GM12878 (cell line): Measurements from ENCODE around the gene EMP1. TPM values are rescaled to one million over a fixed set of nuclear protein-coding genes. Genes with fewer than 3 reads are reported as not detected.

Source experiments
- CHD2 ChIP-seq: IDR thresholded peaks from 2 replicates; pipeline ENCODE4 v1.6.1; 2011; ENCODE audit warnings: low read depth, low read length, improper control_type of control experiment, borderline replicate concordance
- ETV6 ChIP-seq, 2 experiments: fragments of 450-650 bp in 1 of 2; IDR thresholded peaks in 1 of 2; conservative IDR thresholded peaks in 1 of 2; 2 replicates each; pipeline ENCODE4 v1.6.1; 2014; ENCODE audit warnings: antibody characterized with exemption in 1 of 2, borderline replicate concordance in 1 of 2, low read depth in 1 of 2, mild to moderate bottlenecking in 1 of 2, moderate library complexity in 1 of 2
- GABPA ChIP-seq: IDR thresholded peaks from 2 replicates; pipeline ENCODE4 v1.6.1; 2014; ENCODE audit warnings: antibody characterized with exemption, low read depth, mild to moderate bottlenecking, inconsistent platforms
- PML ChIP-seq: IDR thresholded peaks from 2 replicates; pipeline ENCODE4 v1.6.1; 2012; ENCODE audit warnings: low read length, inconsistent platforms
- POU2F2 ChIP-seq: IDR thresholded peaks from 3 replicates; pipeline ENCODE4 v1.6.1; 2011; ENCODE audit warnings: low read depth, mild to moderate bottlenecking, low read length, borderline replicate concordance
- RFX5 ChIP-seq: IDR thresholded peaks from 2 replicates; pipeline ENCODE4 v1.6.1; 2011; ENCODE audit warnings: low read depth, low read length, improper control_type of control experiment
- RUNX3 ChIP-seq: IDR thresholded peaks from 2 replicates; pipeline ENCODE4 v1.6.1; 2012; ENCODE audit warnings: low read length, inconsistent platforms
- SMAD1 ChIP-seq: fragments of 450-650 bp; IDR thresholded peaks from 2 replicates; pipeline ENCODE4 v1.6.1; 2018; ENCODE audit warnings: mild to moderate bottlenecking, low read depth; ENCODE audit not compliant: partially characterized antibody
- SMC3 ChIP-seq: IDR thresholded peaks from 2 replicates; pipeline ENCODE4 v1.6.1; 2011; ENCODE audit warnings: low read length, improper control_type of control experiment, borderline replicate concordance
- SUZ12 ChIP-seq: fragments of 200-600 bp; sonication (generic); IDR thresholded peaks from one replicate; pipeline ENCODE4 v1.6.1; 2018; ENCODE audit warnings: antibody characterized with exemption, mild to moderate bottlenecking; ENCODE audit not compliant: unreplicated experiment
- ZBED1 ChIP-seq: IDR thresholded peaks from 2 replicates; pipeline ENCODE4 v1.6.1; 2016; ENCODE audit warnings: borderline replicate concordance
- ZSCAN29 ChIP-seq: fragments of 450-650 bp; IDR thresholded peaks from 2 replicates; pipeline ENCODE4 v1.6.1; 2017; ENCODE audit warnings: mild to moderate bottlenecking, moderate library complexity
- polyA plus RNA-seq, 11 experiments: library from polyadenylated mRNA; depleted of rRNA in 4 of 11; unstranded in 6 of 11; stranded (reverse) in 5 of 11; fragments of >200 nt; fragmentation: Nextera tagmentation in 4 of 11; fragmentation: Illumina TruSeq in 1 of 11; extraction: Ambion mirVana in 4 of 11; extraction: Trizol in 1 of 11; gene quantifications; 1 replicate in 1 of 11; 2 replicates in 10 of 11; pipeline versions ENCODE4 v1.2.1 to v1.2.3, GENCODE V29; 2011 to 2016; ENCODE audit warnings: inconsistent platforms in 2 of 11, missing spikeins in 2 of 11, low read depth in 1 of 11
- total RNA-seq, 4 experiments: library from RNA; depleted of rRNA in 3 of 4; stranded (reverse); fragments of >200 nt in 3 of 4; fragmentation: Illumina TruSeq in 1 of 4; extraction: Trizol in 1 of 4; gene quantifications; 2 replicates each; pipeline versions ENCODE4 v1.2.1 to v1.2.3, GENCODE V29; 2013 to 2021
- TF ChIP-seq, protein P1 (sequence below): fragments of 450-650 bp; formaldehyde crosslinking; IDR thresholded peaks from 2 replicates; pipeline ENCODE4 v1.4.0; 2020; ENCODE audit warnings: mild to moderate bottlenecking, moderate library complexity
- TF ChIP-seq, protein P2 (sequence below): fragments of 450-650 bp; IDR thresholded peaks from 2 replicates; pipeline ENCODE4 v1.6.1; 2017; ENCODE audit warnings: mild to moderate bottlenecking, moderate library complexity
- TF ChIP-seq, protein P3 (sequence below): fragments of 150-350 bp; IDR thresholded peaks from 2 replicates; pipeline ENCODE4 v1.6.1; 2014; ENCODE audit warnings: mild to moderate bottlenecking, low read depth, low read length
- TF ChIP-seq, protein P4 (sequence below): fragments of 450-650 bp; formaldehyde crosslinking; IDR thresholded peaks from 2 replicates; pipeline ENCODE4 v1.5.0; 2022; ENCODE audit warnings: mild to moderate bottlenecking, missing genetic modification characterization

The EMP1 gene
- total and polyA plus RNA-seq, 10 of the 15 experiments (the other 5 are each of a cell fraction or from before 2014, with no cell fraction given) = 0.09 to 0.90 (median 0.25) TPM; not detected in 1

DNA sequence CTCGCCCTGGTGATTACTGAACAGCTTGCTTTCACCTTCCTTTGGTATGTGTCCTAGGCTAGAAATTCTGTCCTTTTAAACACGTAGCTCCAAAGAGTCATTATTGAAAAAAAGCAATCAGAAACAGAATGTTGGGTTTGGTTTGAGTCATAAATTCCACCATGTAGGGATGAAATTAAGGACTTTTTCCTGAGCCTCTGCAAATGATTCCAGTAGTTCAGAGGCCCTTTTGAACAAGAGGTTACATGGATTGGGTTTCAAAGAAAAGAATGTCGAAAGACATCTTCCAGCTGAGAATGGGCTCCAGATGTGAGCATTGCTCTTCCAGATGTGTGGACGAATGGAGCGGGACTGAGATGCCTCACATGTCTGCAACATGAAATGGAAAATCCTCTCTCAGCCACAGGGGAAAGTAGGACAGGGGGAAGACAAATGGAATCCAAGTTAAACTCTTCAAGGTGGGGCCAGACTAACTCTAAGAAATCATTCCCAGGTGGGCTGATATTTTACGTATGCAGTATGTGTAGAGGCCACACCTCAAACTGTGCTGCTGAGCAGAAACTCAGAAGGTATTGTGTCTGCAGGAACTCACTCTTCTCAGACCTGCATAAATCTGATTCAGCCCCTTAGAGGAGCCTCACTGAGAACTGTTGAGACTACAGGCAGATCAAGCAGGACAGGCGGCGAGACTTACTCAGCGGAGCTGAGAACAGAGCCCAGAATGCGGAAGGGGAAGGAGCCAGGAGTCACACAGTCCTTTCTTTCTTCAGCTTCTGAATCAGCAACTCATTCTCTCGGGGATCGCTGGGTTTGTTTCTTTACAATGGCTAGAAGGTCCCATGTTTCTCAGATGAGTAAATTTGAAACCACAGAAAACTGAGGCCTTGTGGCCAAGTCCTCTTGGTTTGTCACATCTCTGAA lies 23.3 kb upstream of the EMP1 start (continued):
- TF ChIP-seq CHD2 (no peak), GABPA (no peak), POU2F2 (no peak), ETV6 (conservative IDR thresholded peaks at IDR 0.05 in 1 of 2, IDR thresholded peaks at IDR 0.05 in 1 of 2; ENCODE audit: borderline replicate concordance in 1 of 2, low read depth in 1 of 2) (peak in 1 of 2 experiments; percentile 44; a peak in 1 of 4 replicates), SMAD1 (no peak), ZBED1 (no peak), RFX5 (no peak), SMC3 (no peak), RUNX3 (peak; percentile 82), SUZ12 (no peak), ZSCAN29 (no peak), PML (no peak)
- TF ChIP-seq, protein P1, sequence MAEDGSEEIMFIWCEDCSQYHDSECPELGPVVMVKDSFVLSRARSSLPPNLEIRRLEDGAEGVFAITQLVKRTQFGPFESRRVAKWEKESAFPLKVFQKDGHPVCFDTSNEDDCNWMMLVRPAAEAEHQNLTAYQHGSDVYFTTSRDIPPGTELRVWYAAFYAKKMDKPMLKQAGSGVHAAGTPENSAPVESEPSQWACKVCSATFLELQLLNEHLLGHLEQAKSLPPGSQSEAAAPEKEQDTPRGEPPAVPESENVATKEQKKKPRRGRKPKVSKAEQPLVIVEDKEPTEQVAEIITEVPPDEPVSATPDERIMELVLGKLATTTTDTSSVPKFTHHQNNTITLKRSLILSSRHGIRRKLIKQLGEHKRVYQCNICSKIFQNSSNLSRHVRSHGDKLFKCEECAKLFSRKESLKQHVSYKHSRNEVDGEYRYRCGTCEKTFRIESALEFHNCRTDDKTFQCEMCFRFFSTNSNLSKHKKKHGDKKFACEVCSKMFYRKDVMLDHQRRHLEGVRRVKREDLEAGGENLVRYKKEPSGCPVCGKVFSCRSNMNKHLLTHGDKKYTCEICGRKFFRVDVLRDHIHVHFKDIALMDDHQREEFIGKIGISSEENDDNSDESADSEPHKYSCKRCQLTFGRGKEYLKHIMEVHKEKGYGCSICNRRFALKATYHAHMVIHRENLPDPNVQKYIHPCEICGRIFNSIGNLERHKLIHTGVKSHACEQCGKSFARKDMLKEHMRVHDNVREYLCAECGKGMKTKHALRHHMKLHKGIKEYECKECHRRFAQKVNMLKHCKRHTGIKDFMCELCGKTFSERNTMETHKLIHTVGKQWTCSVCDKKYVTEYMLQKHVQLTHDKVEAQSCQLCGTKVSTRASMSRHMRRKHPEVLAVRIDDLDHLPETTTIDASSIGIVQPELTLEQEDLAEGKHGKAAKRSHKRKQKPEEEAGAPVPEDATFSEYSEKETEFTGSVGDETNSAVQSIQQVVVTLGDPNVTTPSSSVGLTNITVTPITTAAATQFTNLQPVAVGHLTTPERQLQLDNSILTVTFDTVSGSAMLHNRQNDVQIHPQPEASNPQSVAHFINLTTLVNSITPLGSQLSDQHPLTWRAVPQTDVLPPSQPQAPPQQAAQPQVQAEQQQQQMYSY (CRISPR knock-in tag) = no peak
- TF ChIP-seq, protein P2, sequence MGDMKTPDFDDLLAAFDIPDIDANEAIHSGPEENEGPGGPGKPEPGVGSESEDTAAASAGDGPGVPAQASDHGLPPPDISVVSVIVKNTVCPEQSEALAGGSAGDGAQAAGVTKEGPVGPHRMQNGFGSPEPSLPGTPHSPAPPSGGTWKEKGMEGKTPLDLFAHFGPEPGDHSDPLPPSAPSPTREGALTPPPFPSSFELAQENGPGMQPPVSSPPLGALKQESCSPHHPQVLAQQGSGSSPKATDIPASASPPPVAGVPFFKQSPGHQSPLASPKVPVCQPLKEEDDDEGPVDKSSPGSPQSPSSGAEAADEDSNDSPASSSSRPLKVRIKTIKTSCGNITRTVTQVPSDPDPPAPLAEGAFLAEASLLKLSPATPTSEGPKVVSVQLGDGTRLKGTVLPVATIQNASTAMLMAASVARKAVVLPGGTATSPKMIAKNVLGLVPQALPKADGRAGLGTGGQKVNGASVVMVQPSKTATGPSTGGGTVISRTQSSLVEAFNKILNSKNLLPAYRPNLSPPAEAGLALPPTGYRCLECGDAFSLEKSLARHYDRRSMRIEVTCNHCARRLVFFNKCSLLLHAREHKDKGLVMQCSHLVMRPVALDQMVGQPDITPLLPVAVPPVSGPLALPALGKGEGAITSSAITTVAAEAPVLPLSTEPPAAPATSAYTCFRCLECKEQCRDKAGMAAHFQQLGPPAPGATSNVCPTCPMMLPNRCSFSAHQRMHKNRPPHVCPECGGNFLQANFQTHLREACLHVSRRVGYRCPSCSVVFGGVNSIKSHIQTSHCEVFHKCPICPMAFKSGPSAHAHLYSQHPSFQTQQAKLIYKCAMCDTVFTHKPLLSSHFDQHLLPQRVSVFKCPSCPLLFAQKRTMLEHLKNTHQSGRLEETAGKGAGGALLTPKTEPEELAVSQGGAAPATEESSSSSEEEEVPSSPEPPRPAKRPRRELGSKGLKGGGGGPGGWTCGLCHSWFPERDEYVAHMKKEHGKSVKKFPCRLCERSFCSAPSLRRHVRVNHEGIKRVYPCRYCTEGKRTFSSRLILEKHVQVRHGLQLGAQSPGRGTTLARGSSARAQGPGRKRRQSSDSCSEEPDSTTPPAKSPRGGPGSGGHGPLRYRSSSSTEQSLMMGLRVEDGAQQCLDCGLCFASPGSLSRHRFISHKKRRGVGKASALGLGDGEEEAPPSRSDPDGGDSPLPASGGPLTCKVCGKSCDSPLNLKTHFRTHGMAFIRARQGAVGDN = no peak
- TF ChIP-seq, protein P3, sequence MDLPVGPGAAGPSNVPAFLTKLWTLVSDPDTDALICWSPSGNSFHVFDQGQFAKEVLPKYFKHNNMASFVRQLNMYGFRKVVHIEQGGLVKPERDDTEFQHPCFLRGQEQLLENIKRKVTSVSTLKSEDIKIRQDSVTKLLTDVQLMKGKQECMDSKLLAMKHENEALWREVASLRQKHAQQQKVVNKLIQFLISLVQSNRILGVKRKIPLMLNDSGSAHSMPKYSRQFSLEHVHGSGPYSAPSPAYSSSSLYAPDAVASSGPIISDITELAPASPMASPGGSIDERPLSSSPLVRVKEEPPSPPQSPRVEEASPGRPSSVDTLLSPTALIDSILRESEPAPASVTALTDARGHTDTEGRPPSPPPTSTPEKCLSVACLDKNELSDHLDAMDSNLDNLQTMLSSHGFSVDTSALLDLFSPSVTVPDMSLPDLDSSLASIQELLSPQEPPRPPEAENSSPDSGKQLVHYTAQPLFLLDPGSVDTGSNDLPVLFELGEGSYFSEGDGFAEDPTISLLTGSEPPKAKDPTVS = no peak
- TF ChIP-seq, protein P4, sequence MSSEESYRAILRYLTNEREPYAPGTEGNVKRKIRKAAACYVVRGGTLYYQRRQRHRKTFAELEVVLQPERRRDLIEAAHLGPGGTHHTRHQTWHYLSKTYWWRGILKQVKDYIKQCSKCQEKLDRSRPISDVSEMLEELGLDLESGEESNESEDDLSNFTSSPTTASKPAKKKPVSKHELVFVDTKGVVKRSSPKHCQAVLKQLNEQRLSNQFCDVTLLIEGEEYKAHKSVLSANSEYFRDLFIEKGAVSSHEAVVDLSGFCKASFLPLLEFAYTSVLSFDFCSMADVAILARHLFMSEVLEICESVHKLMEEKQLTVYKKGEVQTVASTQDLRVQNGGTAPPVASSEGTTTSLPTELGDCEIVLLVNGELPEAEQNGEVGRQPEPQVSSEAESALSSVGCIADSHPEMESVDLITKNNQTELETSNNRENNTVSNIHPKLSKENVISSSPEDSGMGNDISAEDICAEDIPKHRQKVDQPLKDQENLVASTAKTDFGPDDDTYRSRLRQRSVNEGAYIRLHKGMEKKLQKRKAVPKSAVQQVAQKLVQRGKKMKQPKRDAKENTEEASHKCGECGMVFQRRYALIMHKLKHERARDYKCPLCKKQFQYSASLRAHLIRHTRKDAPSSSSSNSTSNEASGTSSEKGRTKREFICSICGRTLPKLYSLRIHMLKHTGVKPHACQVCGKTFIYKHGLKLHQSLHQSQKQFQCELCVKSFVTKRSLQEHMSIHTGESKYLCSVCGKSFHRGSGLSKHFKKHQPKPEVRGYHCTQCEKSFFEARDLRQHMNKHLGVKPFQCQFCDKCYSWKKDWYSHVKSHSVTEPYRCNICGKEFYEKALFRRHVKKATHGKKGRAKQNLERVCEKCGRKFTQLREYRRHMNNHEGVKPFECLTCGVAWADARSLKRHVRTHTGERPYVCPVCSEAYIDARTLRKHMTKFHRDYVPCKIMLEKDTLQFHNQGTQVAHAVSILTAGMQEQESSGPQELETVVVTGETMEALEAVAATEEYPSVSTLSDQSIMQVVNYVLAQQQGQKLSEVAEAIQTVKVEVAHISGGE (CRISPR knock-in tag) = no peak
